Stimulated activated CD8-positive, alpha-beta memory T cell treated with anti-CD3 and anti-CD28 coated beads, Interleukin-12 subunit alpha, Interleukin-12 subunit beta, amount 100 ng/mL, for 24 hours (primary cell): ENCODE data around the gene THNSL1.
"Not testable (repeated sequence)": the region's sequence is repeated elsewhere in the genome, so short reads cannot be mapped to it uniquely, and the experiment has no call there.

Experiments
- DNase-seq: peaks from one replicate; pipeline ENCODE4 v3.0.0-alpha.2; 2020; ENCODE audit errors: extremely low read depth

The THNSL1 gene

GRCh38 chr10:25016376-25017153, at the start of gene THNSL1:
THNSL1 (plus strand) TSS chr10:25016612; CDS start chr10:25023224, 6,612 bp downstream.
- DNase-seq: peak; percentile 95

- no peak for DNase-seq
Measured at GRCh38 chr10:24966962-24967481, 49.4 kb upstream of the THNSL1 start.

DNA sequence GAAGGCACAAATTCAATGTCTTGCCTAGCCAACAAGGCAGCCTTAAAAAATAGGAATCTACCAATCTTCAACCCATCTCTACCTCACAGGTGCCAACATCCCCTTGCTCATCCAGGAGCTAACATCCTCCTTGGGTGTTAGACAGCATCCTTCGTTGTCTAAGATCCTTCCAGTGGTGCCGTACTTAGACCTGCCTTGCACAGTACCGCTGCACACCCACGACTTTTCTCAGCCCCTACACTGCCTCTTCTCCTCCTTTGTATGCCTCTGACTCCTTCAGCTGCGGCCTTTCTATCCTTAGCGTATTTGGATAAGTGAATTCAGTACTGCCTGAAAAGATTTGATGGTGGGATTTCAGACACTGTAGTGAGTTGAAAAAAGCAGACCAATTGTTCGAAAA, 48.1 kb upstream of the THNSL1 start:
- no peak for DNase-seq

GRCh38 chr10:24968951-24969350, 47.5 kb upstream of the THNSL1 start:
- not testable (repeated sequence) for DNase-seq

GRCh38 chr10:24969841-24970281, 46.6 kb upstream of the THNSL1 start:
- no peak for DNase-seq

DNA sequence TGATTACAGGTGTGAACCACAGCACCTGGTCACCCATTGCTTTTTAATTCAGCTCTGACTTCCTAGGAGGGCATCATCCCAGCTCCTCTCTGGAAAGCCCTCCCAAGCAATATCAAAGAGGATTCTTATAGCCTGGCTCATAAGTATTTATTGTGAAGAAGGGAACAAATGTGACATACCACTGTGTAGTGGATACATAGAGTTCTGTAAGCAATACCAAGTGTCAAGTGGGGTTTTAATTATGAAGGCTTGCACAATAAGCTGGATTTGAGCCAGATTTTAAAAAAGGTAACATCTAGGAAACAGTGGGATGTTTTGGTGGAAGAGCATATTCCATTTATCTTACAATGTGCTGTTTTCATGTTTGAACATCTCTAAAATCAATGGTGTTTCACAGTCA, 45.0 kb upstream of the THNSL1 start:
- no peak for DNase-seq

GRCh38 chr10:24973163-24973562, 43.2 kb upstream of the THNSL1 start:
- DNase-seq: no peak

DNA sequence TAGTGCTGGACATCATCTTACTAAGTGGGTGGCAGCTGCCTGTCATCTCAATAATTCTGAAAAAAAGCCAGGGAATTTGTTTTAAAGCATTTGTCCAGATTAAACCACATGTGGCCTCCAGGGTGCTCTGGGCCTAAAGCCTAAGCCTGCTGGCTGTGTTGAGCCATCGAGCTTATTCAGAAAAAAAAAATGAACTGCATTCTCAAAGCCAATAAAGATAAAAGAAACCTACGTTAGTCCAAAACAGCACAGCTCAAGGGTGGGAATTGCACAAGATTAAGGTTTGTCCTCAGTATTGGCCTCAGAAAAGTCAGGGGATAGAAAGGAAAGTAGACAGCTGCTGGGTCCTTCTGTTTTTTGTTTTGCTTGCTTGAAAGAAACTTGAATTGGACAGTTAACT, 41.4 kb upstream of the THNSL1 start:
- DNase-seq: no peak

DNA sequence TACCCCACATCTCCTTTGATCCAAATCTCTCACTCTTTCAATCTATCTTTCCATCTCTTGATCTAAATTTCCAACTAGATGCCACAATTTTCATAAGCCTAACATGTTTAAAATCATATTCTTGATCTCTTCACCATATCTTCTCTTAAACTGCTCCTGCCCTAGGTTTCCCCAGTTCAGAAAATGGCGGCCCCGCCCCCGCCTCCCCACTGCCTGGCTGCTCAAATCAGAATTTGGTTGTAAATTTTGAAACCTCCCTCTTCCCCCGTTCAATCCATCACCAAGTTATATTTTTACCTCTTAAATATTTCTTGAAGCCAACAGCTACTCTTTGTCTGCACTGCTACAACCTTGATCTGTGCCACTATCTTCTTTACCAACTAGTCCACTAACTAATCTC, 36.7 kb upstream of the THNSL1 start:
- DNase-seq: no peak

DNA sequence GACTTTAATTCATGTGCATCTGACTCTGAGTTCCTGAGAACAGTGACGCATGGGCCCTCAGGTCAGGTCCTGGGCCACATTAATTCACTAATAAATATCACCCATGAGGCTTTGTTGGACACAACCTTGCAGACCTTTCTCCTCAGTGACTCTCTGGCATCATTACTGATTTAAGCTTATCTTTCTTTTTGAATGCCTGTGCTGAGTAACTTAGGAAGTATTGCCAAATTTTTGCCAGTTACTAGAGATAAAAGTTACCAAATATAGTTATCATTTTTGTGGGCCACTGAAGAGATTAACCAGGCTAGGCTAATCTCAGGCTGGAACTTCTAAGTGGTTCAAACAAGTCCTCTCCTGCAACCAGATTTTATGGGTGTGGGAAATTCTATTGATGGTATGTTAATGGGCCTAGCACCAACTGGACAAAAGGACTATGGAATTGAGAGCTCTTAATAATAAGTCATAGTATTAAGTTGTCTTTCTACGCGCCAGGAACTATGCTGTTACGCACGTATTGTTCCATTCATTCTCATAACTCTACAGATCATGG, 35.2 kb upstream of the THNSL1 start:
- DNase-seq: no peak

DNA sequence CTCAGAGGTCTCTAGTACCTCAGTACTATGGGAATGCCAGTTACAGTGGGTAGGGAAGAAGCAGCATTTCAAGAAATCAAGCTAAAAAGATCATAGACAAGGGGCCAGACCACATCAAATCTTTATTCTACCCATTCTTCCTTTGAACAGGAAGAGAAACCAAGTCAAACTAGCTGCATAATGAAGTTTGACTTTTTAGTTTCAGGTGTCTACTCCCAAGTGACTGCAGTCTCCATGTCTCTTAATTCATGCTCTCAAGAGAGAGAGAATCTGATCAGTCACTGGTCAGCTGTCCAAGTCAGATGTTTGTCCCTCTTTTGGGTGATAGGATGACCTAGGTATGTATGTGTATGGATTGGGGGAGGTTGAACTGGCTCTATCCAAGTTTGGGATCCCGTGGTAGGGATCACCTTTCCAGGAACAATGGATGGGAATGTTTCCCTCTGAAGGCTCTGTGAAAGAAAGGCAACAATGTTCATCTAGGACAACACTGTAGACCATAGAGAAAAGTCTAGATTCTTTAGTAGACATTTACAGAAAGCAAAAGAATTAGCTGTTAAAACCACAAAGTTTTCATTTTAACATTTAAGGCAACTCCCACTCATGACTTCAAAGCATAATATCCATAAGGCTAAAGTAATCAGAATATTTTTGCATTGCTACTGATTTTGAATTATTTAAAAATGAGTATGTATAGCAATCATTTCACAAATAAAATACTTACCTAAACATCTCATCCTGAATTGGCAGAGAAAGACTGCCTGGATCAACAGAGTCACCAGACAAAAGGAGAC, 33.9 kb upstream of the THNSL1 start:
- DNase-seq: no peak

GRCh38 chr10:24983130-24983529, 33.3 kb upstream of the THNSL1 start:
- DNase-seq: no peak

- DNase-seq: no peak
Measured at GRCh38 chr10:24983946-24984345, 32.5 kb upstream of the THNSL1 start.

DNA sequence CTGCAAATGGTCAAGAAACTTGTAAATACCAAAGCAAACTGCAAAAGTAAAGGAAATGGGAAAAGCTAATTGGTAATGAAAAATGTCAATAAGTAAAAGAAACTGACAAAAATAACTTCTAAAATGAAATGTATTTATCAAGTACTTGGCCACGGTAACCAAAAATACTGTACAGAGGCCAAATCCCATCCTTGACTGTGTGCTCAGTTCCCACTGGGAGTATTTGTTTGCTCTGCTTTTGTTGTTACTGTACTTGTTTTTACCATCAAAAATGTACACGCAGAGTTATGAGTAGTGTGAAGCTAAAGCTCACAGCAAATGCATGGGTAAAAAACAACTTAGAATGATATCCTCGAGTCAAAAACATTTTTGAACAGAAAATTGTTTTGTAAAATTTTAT, 31.5 kb upstream of the THNSL1 start:
- DNase-seq: no peak

DNA sequence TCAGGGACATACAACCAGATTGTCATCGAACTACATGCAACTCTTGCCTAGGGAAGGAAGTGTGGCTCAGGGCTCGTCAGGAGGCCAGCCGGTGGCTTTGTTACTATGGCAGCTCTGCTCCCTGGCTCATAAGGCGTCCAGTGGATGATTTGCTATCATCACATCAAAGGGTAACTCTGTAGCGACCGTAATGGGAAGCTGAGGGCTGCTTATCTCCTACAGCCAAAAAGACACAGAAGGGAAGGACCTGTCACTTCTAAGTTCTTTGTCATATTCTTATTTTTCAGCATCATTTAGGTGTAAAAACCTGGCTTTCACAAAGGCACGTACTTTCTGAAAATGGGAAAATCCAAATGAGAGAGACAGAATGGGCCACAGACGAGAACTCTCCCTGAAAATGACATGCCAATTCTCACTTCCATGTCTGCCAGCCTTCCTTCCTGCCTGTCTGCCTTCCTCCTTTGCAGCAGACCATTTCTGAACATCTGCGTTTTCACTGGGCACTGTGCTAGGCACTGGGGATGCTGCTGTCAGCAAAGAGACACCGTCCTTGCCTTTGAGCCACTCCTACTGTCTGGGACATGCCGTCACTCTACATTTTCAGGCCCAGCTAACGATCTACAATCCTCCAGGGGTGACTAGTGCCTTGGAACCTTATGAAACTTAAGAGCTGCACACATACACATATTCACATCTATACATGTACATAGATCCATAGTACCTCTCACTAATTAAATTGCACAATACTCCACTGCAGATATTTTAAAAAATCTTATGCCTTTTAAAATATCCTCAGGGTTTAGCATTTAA, 27.4 kb upstream of the THNSL1 start:
- DNase-seq: no peak

GRCh38 chr10:24989867-24990266, 26.5 kb upstream of the THNSL1 start:
- DNase-seq: no peak

- no peak for DNase-seq
Measured at GRCh38 chr10:24991298-24991697, 25.1 kb upstream of the THNSL1 start.

- no peak for DNase-seq
Measured at GRCh38 chr10:24992512-24993133, 23.8 kb upstream of the THNSL1 start.

GRCh38 chr10:24993237-24993958, 23.0 kb upstream of the THNSL1 start:
- no peak for DNase-seq

DNA sequence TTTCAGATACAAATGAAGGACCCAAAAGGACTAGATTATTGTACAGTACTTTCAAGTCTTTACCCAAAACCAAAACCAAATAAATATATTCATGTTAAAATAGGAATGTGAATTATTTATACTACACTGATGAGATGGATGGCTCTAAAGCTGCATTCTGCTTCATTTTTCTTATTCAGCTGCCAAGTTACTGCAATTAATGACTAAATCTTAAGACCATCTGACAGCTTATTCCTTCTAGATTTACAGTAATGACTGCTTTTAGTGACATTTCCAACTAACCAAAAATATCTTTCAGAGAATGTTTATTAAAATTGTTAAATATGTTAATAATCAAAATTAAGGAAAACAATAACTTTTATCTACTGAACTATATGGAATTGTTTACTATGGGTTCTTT, 21.3 kb upstream of the THNSL1 start:
- DNase-seq: no peak

DNA sequence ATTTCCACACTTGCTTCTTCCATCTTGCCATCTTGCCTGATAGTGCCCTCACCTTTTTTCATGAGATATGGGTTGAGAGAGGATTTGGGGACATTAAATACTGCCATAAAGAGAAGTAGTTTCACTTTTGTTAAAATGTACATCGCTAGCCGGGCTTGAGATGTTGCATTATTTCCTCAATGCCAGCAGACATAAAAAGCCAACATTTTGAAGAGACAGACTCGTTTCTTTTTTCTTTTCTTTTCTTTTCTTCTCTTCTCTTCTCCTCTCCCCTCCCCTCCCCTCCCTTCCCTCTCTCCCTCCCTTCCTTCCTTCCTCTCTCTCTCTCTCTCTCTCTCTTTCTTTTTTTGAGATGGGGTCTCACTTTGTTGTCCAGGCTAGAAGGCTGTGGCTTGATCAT, 18.4 kb upstream of the THNSL1 start:
- DNase-seq: no peak
